ENCODE results near the gene AIFM3.

GRCh38 chr22:21000987-21001600, 34.0 kb downstream of the AIFM3 start:
- TF ChIP-seq EGR1 (IDR thresholded peaks at IDR 0.05), result no peak
- no peak for TF ChIP-seq CEBPB (IDR thresholded peaks at IDR 0.05)
- TF ChIP-seq RAD21 (IDR thresholded peaks at IDR 0.05; ENCODE audit: low read depth), result no peak
- no peak for TF ChIP-seq REST (IDR thresholded peaks at IDR 0.05; ENCODE audit: low read depth)
- TF ChIP-seq TAF1 (IDR thresholded peaks at IDR 0.05; ENCODE audit: low read depth), result no peak
- TF ChIP-seq USF1 (IDR thresholded peaks at IDR 0.05), result no peak
- no peak for TF ChIP-seq MAX (IDR thresholded peaks at IDR 0.05)
- TF ChIP-seq EP300 (IDR thresholded peaks at IDR 0.05; ENCODE audit: borderline replicate concordance), result no peak

Data from Ishikawa (cell line).